BLaER1 (cell line): ENCODE results near the gene URAD.

Experiments used
- H3K27ac ChIP-seq: shearing (Covaris generic); formaldehyde crosslinking; 2 replicates; pipeline ENCODE4 v1.8.1; 2022
- H3K27me3 ChIP-seq: shearing (Covaris generic); formaldehyde crosslinking; 2 replicates; pipeline ENCODE4 v1.8.1; 2022
- H3K36me3 ChIP-seq: shearing (Covaris generic); formaldehyde crosslinking; 2 replicates; pipeline ENCODE4 v1.8.1; 2022
- H3K4me1 ChIP-seq: shearing (Covaris generic); formaldehyde crosslinking; 2 replicates; pipeline ENCODE4 v1.8.1; 2022
- H3K4me2 ChIP-seq: shearing (Covaris generic); formaldehyde crosslinking; 2 replicates; pipeline ENCODE4 v1.8.1; 2022
- H3K4me3 ChIP-seq: shearing (Covaris generic); formaldehyde crosslinking; 2 replicates; pipeline ENCODE4 v1.8.1; 2022
- H3K9ac ChIP-seq: shearing (Covaris generic); formaldehyde crosslinking; 2 replicates; pipeline ENCODE4 v1.8.1; 2022
- H3K9me3 ChIP-seq: shearing (Covaris generic); formaldehyde crosslinking; 2 replicates; pipeline ENCODE4 v1.8.1; 2022
- H4K20me1 ChIP-seq: shearing (Covaris generic); formaldehyde crosslinking; 2 replicates; pipeline ENCODE4 v1.8.1; 2022
- Cebpa-rat ChIP-seq: shearing (Covaris generic); IDR thresholded peaks from 2 replicates; pipeline ENCODE4 v1.8.1; 2022

URAD gene

GRCh38 chr13:28001049-28001448 lies 12.6 kb upstream of the URAD start:
- 0 out of 2 replicates have a peak, but pooled peaks cover 6% of the 10 kb centered on the region for H3K4me1 ChIP-seq
- no peaks in the 10 kb centered on the region for H3K36me3 ChIP-seq
- no peak overlapping the region for H3K4me3 ChIP-seq
- no peak overlapping the region for H3K9ac ChIP-seq
- no peak overlapping the region for H3K27ac ChIP-seq
- H3K4me2 ChIP-seq, result no peak overlapping the region
- no peaks in the 10 kb centered on the region for H3K27me3 ChIP-seq
- no peak for TF ChIP-seq Cebpa-rat
- H4K20me1 ChIP-seq, result no peaks in the 10 kb centered on the region
- H3K9me3 ChIP-seq, result no peaks in the 10 kb centered on the region

GRCh38 chr13:28000567-28000966 lies 12.1 kb upstream of the URAD start:
- Histone ChIP-seq H3K9ac (no peak overlapping the region), H4K20me1 (no peaks in the 10 kb centered on the region), H3K36me3 (no peaks in the 10 kb centered on the region), H3K4me3 (no peak overlapping the region), H3K9me3 (no peaks in the 10 kb centered on the region), H3K4me1 (0 out of 2 replicates have a peak, but pooled peaks cover 6% of the 10 kb centered on the region), H3K27ac (no peak overlapping the region), H3K27me3 (no peaks in the 10 kb centered on the region), H3K4me2 (no peak overlapping the region)
- TF ChIP-seq Cebpa-rat, result no peak

GRCh38 chr13:27997904-27998522 lies 9.5 kb upstream of the URAD start:
- H3K9ac ChIP-seq, result no peak overlapping the region

GRCh38 chr13:27991881-27992280 lies 3.4 kb upstream of the URAD start:
- Histone ChIP-seq H3K9ac (no peak overlapping the region), H4K20me1 (no peaks in the 10 kb centered on the region), H3K27me3 (no peaks in the 10 kb centered on the region), H3K4me1 (no peaks in the 10 kb centered on the region), H3K36me3 (no peaks in the 10 kb centered on the region), H3K4me2 (no peak overlapping the region), H3K27ac (no peak overlapping the region), H3K4me3 (no peak overlapping the region), H3K9me3 (no peaks in the 10 kb centered on the region)
- TF ChIP-seq Cebpa-rat, result no peak

More at GRCh38 chr13:27997904-27998522, 9.5 kb upstream of the URAD start:
- Histone ChIP-seq H3K27ac (no peak overlapping the region), H3K4me1 (0 out of 2 replicates have a peak, but pooled peaks cover 6% of the 10 kb centered on the region), H3K9me3 (no peaks in the 10 kb centered on the region), H4K20me1 (no peaks in the 10 kb centered on the region), H3K36me3 (no peaks in the 10 kb centered on the region), H3K27me3 (no peaks in the 10 kb centered on the region), H3K4me3 (no peak overlapping the region), H3K4me2 (no peak overlapping the region)
- no peak for TF ChIP-seq Cebpa-rat

- Histone ChIP-seq H4K20me1 (peaks cover 2% of the 10 kb centered on the region; the same call in 1 of the 2 replicates), H3K27ac (no peak overlapping the region), H3K4me3 (no peak overlapping the region), H3K4me2 (no peak overlapping the region), H3K9ac (no peak overlapping the region), H3K27me3 (peaks cover 25% of the 10 kb centered on the region), H3K36me3 (no peaks in the 10 kb centered on the region), H3K4me1 (no peaks in the 10 kb centered on the region), H3K9me3 (no peaks in the 10 kb centered on the region)
- no peak for TF ChIP-seq Cebpa-rat
Measured at GRCh38 chr13:27985600-27985999, 2.9 kb downstream of the URAD start.

GRCh38 chr13:27982361-27982760 lies 6.1 kb downstream of the URAD start:
- Histone ChIP-seq H3K9ac (no peak overlapping the region), H3K27me3 (peaks cover 57% of the 10 kb centered on the region), H3K9me3 (peaks cover 10% of the 10 kb centered on the region; the same call in 1 of the 2 replicates), H4K20me1 (peaks cover 31% of the 10 kb centered on the region), H3K4me1 (no peaks in the 10 kb centered on the region; the same call in 1 of the 2 replicates), H3K36me3 (no peaks in the 10 kb centered on the region), H3K27ac (no peak overlapping the region), H3K4me3 (no peak overlapping the region), H3K4me2 (no peak overlapping the region)
- TF ChIP-seq Cebpa-rat, result no peak

- no peak overlapping the region for H3K4me3 ChIP-seq
- peaks cover 42% of the 10 kb centered on the region for H4K20me1 ChIP-seq
- H3K4me2 ChIP-seq, result no peak overlapping the region
- no peaks in the 10 kb centered on the region for H3K36me3 ChIP-seq
- H3K9ac ChIP-seq, result no peak overlapping the region
- peaks cover 11% of the 10 kb centered on the region; the same call in 1 of the 2 replicates for H3K9me3 ChIP-seq
- no peak overlapping the region for H3K27ac ChIP-seq
- no peak for TF ChIP-seq Cebpa-rat
- H3K27me3 ChIP-seq, result peaks cover 69% of the 10 kb centered on the region
- H3K4me1 ChIP-seq, result no peaks in the 10 kb centered on the region; the same call in 1 of the 2 replicates
Measured at GRCh38 chr13:27981006-27981708, 7.3 kb downstream of the URAD start.

- no peak overlapping the region for H3K27ac ChIP-seq
- H3K9me3 ChIP-seq, result peaks cover 11% of the 10 kb centered on the region; the same call in 1 of the 2 replicates
- H3K4me1 ChIP-seq, result no peaks in the 10 kb centered on the region; the same call in 1 of the 2 replicates
- H4K20me1 ChIP-seq, result peaks cover 49% of the 10 kb centered on the region
- peaks cover 77% of the 10 kb centered on the region for H3K27me3 ChIP-seq
- no peak overlapping the region for H3K4me2 ChIP-seq
- H3K4me3 ChIP-seq, result no peak overlapping the region
- no peaks in the 10 kb centered on the region for H3K36me3 ChIP-seq
- no peak for TF ChIP-seq Cebpa-rat
- no peak overlapping the region for H3K9ac ChIP-seq
Measured at GRCh38 chr13:27980280-27980998, 8.1 kb downstream of the URAD start.

GRCh38 chr13:27979765-27980279 lies 8.7 kb downstream of the URAD start:
- no peak overlapping the region for H3K4me2 ChIP-seq
- peaks cover 83% of the 10 kb centered on the region for H3K27me3 ChIP-seq

More at GRCh38 chr13:27979765-27980279, 8.7 kb downstream of the URAD start:
- Histone ChIP-seq H4K20me1 (peaks cover 51% of the 10 kb centered on the region), H3K9me3 (peaks cover 11% of the 10 kb centered on the region; the same call in 1 of the 2 replicates), H3K36me3 (no peaks in the 10 kb centered on the region), H3K27ac (no peak overlapping the region), H3K9ac (no peak overlapping the region), H3K4me1 (no peaks in the 10 kb centered on the region; the same call in 1 of the 2 replicates), H3K4me3 (no peak overlapping the region)
- no peak for TF ChIP-seq Cebpa-rat
